SK-N-SH (cell line): ENCODE results near the gene TNIP3. TPM values are rescaled to one million over a fixed set of nuclear protein-coding genes. Genes with fewer than 3 reads are reported as not detected.

Source experiments
- CTCF ChIA-PET: fragments of 300-600, 350-600 bp; formaldehyde crosslinking; extraction: SDS; loops from one replicate; lab custom pipeline; 2021; lab: Yijun Ruan, JAX
- POLR2A ChIA-PET: fragments of 350-600 bp; sonication (Branson Sonifier 250); formaldehyde crosslinking; extraction: SDS; loops from one replicate; lab custom pipeline; 2020; ENCODE audit warnings: antibody characterized with exemption, inconsistent platforms; lab: Yijun Ruan, JAX
- DNase-seq: peaks from one replicate; pipeline ENCODE4 v3.0.0; 2012
- H2AFZ ChIP-seq: fragments of 200-600 bp; sonication (generic); 2 replicates; pipeline ENCODE4 v1.8.1; 2016; ENCODE audit warnings: antibody characterized with exemption, mild to moderate bottlenecking, low read depth
- H3F3A ChIP-seq: fragments of 200-600 bp; sonication (generic); replicated peaks from 2 replicates; pipeline ENCODE3; 2016; ENCODE audit warnings: antibody characterized with exemption, mild to moderate bottlenecking; ENCODE audit not compliant: insufficient read depth
- H3K27ac ChIP-seq, 2 experiments: fragments of 200-500 bp in 1 of 2; fragments of 200-600 bp in 1 of 2; sonication (Bioruptor generic) in 1 of 2; sonication (generic), shearing (Covaris generic) in 1 of 2; 2 replicates each; pipeline versions ENCODE4 v1.5.1 to v1.6.1; 2014 to 2016; ENCODE audit warnings: low read depth in 2 of 2, inconsistent platforms in 1 of 2, low read length in 1 of 2, mild to moderate bottlenecking in 1 of 2, mixed read lengths in 1 of 2
- H3K27me3 ChIP-seq: fragments of 200-600 bp; sonication (generic), shearing (Covaris generic); 2 replicates; pipeline ENCODE4 v1.6.1; 2016; ENCODE audit warnings: mixed run types; ENCODE audit not compliant: insufficient read depth
- H3K36me3 ChIP-seq, 2 experiments: fragments of 200-500 bp in 1 of 2; fragments of 200-600 bp in 1 of 2; sonication (Bioruptor generic) in 1 of 2; sonication (generic) in 1 of 2; replicated peaks in 1 of 2; 2 replicates each; pipeline versions ENCODE3 to v1.5.1; 2014 to 2016; ENCODE audit warnings: low read length in 1 of 2, mild to moderate bottlenecking in 1 of 2; ENCODE audit not compliant: insufficient read depth in 2 of 2, control insufficient read depth in 1 of 2
- H3K4me1 ChIP-seq, 2 experiments: fragments of 200-500 bp in 1 of 2; fragments of 200-600 bp in 1 of 2; sonication (Bioruptor generic) in 1 of 2; sonication (generic), shearing (Covaris generic) in 1 of 2; 2 replicates each; pipeline versions ENCODE4 v1.5.1 to v1.6.1; 2014 to 2016; ENCODE audit warnings: low read depth in 1 of 2, low read length in 1 of 2, mixed run types in 1 of 2; ENCODE audit not compliant: insufficient read depth in 2 of 2, control insufficient read depth in 1 of 2
- H3K4me2 ChIP-seq: fragments of 200-600 bp; sonication (generic), shearing (Covaris generic); 2 replicates; pipeline ENCODE4 v1.6.1; 2017; ENCODE audit warnings: mixed run types
- H3K4me3 ChIP-seq, 2 experiments: fragments of 200-500 bp in 1 of 2; fragments of 200-600 bp in 1 of 2; sonication (Bioruptor generic) in 1 of 2; sonication (generic), shearing (Covaris generic) in 1 of 2; 2 replicates each; pipeline versions ENCODE4 v1.5.1 to v1.8.1; 2014 to 2016; ENCODE audit warnings: low read depth in 2 of 2, inconsistent platforms in 1 of 2, low read length in 1 of 2, mild to moderate bottlenecking in 1 of 2, mixed read lengths in 1 of 2, moderate library complexity in 1 of 2
- H3K79me2 ChIP-seq: fragments of 200-600 bp; sonication (generic); 2 replicates; pipeline ENCODE4 v1.8.1; 2017; ENCODE audit warnings: mild to moderate bottlenecking; ENCODE audit not compliant: insufficient read depth
- H3K9ac ChIP-seq: fragments of 200-600 bp; sonication (generic); 2 replicates; pipeline ENCODE4 v1.6.1; 2017; ENCODE audit warnings: mixed run types
- H3K9me2 ChIP-seq: fragments of 200-600 bp; sonication (generic); 2 replicates; pipeline ENCODE4 v1.6.1; 2017; ENCODE audit warnings: mixed run types
- H3K9me3 ChIP-seq: fragments of 200-600 bp; sonication (generic); 2 replicates; pipeline ENCODE4 v1.6.1; 2017; ENCODE audit warnings: mixed run types, mild to moderate bottlenecking, moderate library complexity
- H4K20me1 ChIP-seq: fragments of 200-600 bp; sonication (generic); 2 replicates; pipeline ENCODE4 v1.6.1; 2017; ENCODE audit warnings: mild to moderate bottlenecking, mixed run types; ENCODE audit not compliant: insufficient read depth
- CHD2 ChIP-seq: fragments of 150-350 bp; IDR thresholded peaks from 2 replicates; pipeline ENCODE4 v1.6.1; 2018; ENCODE audit warnings: low read length; ENCODE audit not compliant: partially characterized antibody
- EZH2phosphoT487 ChIP-seq: fragments of 200-600 bp; sonication (generic); IDR thresholded peaks from 2 replicates; pipeline ENCODE4 v1.6.1; 2017; ENCODE audit warnings: low read depth, mixed run types, mild to moderate bottlenecking, antibody characterized with exemption, moderate library complexity, borderline replicate concordance
- JUND ChIP-seq: IDR thresholded peaks from 2 replicates; pipeline ENCODE4 v1.4.0; 2012
- MEF2A ChIP-seq: IDR thresholded peaks from 2 replicates; pipeline ENCODE4 v1.4.0; 2012; ENCODE audit warnings: low read depth, borderline replicate concordance
- NFIC ChIP-seq: IDR thresholded peaks from 2 replicates; pipeline ENCODE4 v1.4.0; 2012; ENCODE audit warnings: borderline replicate concordance
- RFX5 ChIP-seq: IDR thresholded peaks from 2 replicates; pipeline ENCODE4 v1.6.1; 2012; ENCODE audit warnings: mild to moderate bottlenecking, improper control_type of control experiment, low read length
- TEAD4 ChIP-seq: IDR thresholded peaks from 2 replicates; pipeline ENCODE4 v1.4.0; 2012; ENCODE audit warnings: mild to moderate bottlenecking, borderline replicate concordance; ENCODE audit not compliant: insufficient read depth
- USF2 ChIP-seq: fragments of 150-350 bp; IDR thresholded peaks from 2 replicates; pipeline ENCODE4 v1.6.1; 2017; ENCODE audit warnings: antibody characterized with exemption, low read length, low read depth, borderline replicate concordance
- WGBS: methylation state at CpG from one replicate; pipeline ENCODE4 v1.1.6; 2017; ENCODE audit warnings: low lambda C conversion rate; 5-methylcytosine and 5-hydroxymethylcytosine counted together
- polyA plus RNA-seq, 3 experiments: library from polyadenylated mRNA; depleted of rRNA; stranded (reverse); fragments of >200 nt; gene quantifications; 2 replicates each; pipeline ENCODE4 v1.2.3, GENCODE V29; 2012
- TF ChIP-seq, protein P1 (sequence below): IDR thresholded peaks from 2 replicates; pipeline ENCODE4 v1.6.1; 2012; ENCODE audit warnings: mild to moderate bottlenecking, low read depth, low read length, moderate library complexity

The TNIP3 gene
- polyA plus RNA-seq, 1 of the 3 experiments (the other 2 are of a cell fraction), result 0.15 TPM

- ChIA-PET POLR2A (no interaction called here), CTCF (interaction anchor here (3.5 kb wide), 1 partner anchor 8 kb away, joined by 22 read pairs; no protein-coding TSS in a partner anchor)
- no peak overlapping the region for H3K4me3 ChIP-seq
Observed at GRCh38 chr4:121200795-121201472, 36.8 kb upstream of the TNIP3 start.

More at GRCh38 chr4:121200795-121201472, 36.8 kb upstream of the TNIP3 start:
- no peak overlapping the region; the same call in 1 of the 2 replicates for H2AFZ ChIP-seq
- no peaks in the 10 kb centered on the region for H3K4me1 ChIP-seq
- no peak overlapping the region for H3K27ac ChIP-seq
- H3K79me2 ChIP-seq, result no peaks in the 10 kb centered on the region
- H3K9me3 ChIP-seq, result no peaks in the 10 kb centered on the region
- H3K27me3 ChIP-seq, result peaks cover 13% of the 10 kb centered on the region; the same call in 1 of the 2 replicates
- H3K9me2 ChIP-seq, result no peaks in the 10 kb centered on the region
- no peaks in the 10 kb centered on the region for H4K20me1 ChIP-seq
- no peak overlapping the region for H3K9ac ChIP-seq
- no peaks in the 10 kb centered on the region for H3F3A ChIP-seq
- H3K36me3 ChIP-seq, result no peaks in the 10 kb centered on the region
- no peak for DNase-seq
- TF ChIP-seq, protein P1, sequence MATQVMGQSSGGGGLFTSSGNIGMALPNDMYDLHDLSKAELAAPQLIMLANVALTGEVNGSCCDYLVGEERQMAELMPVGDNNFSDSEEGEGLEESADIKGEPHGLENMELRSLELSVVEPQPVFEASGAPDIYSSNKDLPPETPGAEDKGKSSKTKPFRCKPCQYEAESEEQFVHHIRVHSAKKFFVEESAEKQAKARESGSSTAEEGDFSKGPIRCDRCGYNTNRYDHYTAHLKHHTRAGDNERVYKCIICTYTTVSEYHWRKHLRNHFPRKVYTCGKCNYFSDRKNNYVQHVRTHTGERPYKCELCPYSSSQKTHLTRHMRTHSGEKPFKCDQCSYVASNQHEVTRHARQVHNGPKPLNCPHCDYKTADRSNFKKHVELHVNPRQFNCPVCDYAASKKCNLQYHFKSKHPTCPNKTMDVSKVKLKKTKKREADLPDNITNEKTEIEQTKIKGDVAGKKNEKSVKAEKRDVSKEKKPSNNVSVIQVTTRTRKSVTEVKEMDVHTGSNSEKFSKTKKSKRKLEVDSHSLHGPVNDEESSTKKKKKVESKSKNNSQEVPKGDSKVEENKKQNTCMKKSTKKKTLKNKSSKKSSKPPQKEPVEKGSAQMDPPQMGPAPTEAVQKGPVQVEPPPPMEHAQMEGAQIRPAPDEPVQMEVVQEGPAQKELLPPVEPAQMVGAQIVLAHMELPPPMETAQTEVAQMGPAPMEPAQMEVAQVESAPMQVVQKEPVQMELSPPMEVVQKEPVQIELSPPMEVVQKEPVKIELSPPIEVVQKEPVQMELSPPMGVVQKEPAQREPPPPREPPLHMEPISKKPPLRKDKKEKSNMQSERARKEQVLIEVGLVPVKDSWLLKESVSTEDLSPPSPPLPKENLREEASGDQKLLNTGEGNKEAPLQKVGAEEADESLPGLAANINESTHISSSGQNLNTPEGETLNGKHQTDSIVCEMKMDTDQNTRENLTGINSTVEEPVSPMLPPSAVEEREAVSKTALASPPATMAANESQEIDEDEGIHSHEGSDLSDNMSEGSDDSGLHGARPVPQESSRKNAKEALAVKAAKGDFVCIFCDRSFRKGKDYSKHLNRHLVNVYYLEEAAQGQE, result no peak
- TF ChIP-seq RFX5 (no peak), NFIC (no peak), TEAD4 (no peak), EZH2phosphoT487 (no peak), MEF2A (no peak), JUND (no peak), CHD2 (no peak), USF2 (no peak)
- WGBS, result 0% methylated on average over 3 of the region's 3 CpGs
- H3K4me2 ChIP-seq, result no peak overlapping the region
